Activated naive CD4-positive, alpha-beta T cell treated with anti-CD3 and anti-CD28 coated beads, Interleukin-2, amount 10 ng/mL, durations not matched to agents 7 days and 5 days (primary cell): ENCODE results near the gene SEPTIN8.
"Not testable (repeated sequence)": the region's sequence is repeated elsewhere in the genome, so short reads cannot be mapped to it uniquely, and the experiment has no call there.

Source experiments
- CTCF ChIA-PET: fragments of 350-600 bp; sonication (Branson Sonifier 250); formaldehyde crosslinking; loops from one replicate; lab custom pipeline; 2021; ENCODE audit warnings: antibody characterized with exemption; lab: Charles Lee
- DNase-seq: peaks from one replicate; pipeline ENCODE4 v3.0.0-alpha.2; 2020
- H3K27ac Mint-ChIP-seq: one replicate; pipeline ENCODE4 v1.8.0; 2021; ENCODE audit warnings: mild to moderate bottlenecking, moderate library complexity, mixed read lengths
- H3K27me3 Mint-ChIP-seq: one replicate; pipeline ENCODE4 v1.8.0; 2021; ENCODE audit warnings: mild to moderate bottlenecking, mixed read lengths
- H3K36me3 Mint-ChIP-seq: one replicate; pipeline ENCODE4 v1.8.0; 2021; ENCODE audit warnings: mixed read lengths
- H3K4me1 Mint-ChIP-seq: one replicate; pipeline ENCODE4 v1.8.0; 2021; ENCODE audit warnings: mixed read lengths
- H3K4me3 Mint-ChIP-seq: one replicate; pipeline ENCODE4 v1.8.0; 2021; ENCODE audit warnings: mild to moderate bottlenecking, moderate library complexity, mixed read lengths
- H3K9me3 Mint-ChIP-seq: one replicate; pipeline ENCODE4 v1.8.0; 2021; ENCODE audit warnings: mixed read lengths

The SEPTIN8 gene

GRCh38 chr5:132806804-132807162 is 29.7 kb upstream of the SEPTIN8 start:
- H3K9me3 Mint-ChIP-seq, H3K4me1 Mint-ChIP-seq, H3K36me3 Mint-ChIP-seq, H3K4me3 Mint-ChIP-seq, H3K27ac Mint-ChIP-seq, DNase-seq: not testable (repeated sequence)
- H3K27me3 Mint-ChIP-seq = peaks cover 76% of the 10 kb centered on the region
- CTCF ChIA-PET = interaction anchor here (0.9 to 1.5 kb wide), 4 partner anchors 11 to 306 kb away, joined by 3 to 9 read pairs (median 4); no protein-coding TSS in a partner anchor

GRCh38 chr5:132805872-132806271 is 28.8 kb upstream of the SEPTIN8 start:
- H3K9me3 Mint-ChIP-seq, H3K27ac Mint-ChIP-seq, CTCF ChIA-PET, H3K36me3 Mint-ChIP-seq, H3K4me3 Mint-ChIP-seq, DNase-seq, H3K4me1 Mint-ChIP-seq: not testable (repeated sequence)
- peaks cover 73% of the 10 kb centered on the region for H3K27me3 Mint-ChIP-seq

- H3K4me3 Mint-ChIP-seq, H3K27ac Mint-ChIP-seq, H3K4me1 Mint-ChIP-seq, H3K36me3 Mint-ChIP-seq, CTCF ChIA-PET, H3K9me3 Mint-ChIP-seq, DNase-seq: not testable (repeated sequence)
- peaks cover 68% of the 10 kb centered on the region for H3K27me3 Mint-ChIP-seq
Observed at GRCh38 chr5:132804219-132804618, 27.2 kb upstream of the SEPTIN8 start.

GRCh38 chr5:132802685-132803066 is 25.6 kb upstream of the SEPTIN8 start:
- H3K4me3 Mint-ChIP-seq, H3K36me3 Mint-ChIP-seq, H3K9me3 Mint-ChIP-seq, DNase-seq, H3K27ac Mint-ChIP-seq, H3K4me1 Mint-ChIP-seq: not testable (repeated sequence)
- CTCF ChIA-PET = interaction anchor here (1.9 to 2.2 kb wide), 2 partner anchors 11 to 16 kb away, joined by 5 to 10 read pairs; no protein-coding TSS in a partner anchor
- peaks cover 75% of the 10 kb centered on the region for H3K27me3 Mint-ChIP-seq

- Mint-ChIP-seq H3K27ac (no peak overlapping the region), H3K36me3 (no peaks in the 10 kb centered on the region), H3K4me1 (no peaks in the 10 kb centered on the region), H3K27me3 (peaks cover 75% of the 10 kb centered on the region), H3K4me3 (no peak overlapping the region), H3K9me3 (no peaks in the 10 kb centered on the region)
- CTCF ChIA-PET = interaction anchor here (0.8 to 2.2 kb wide), 9 partner anchors 9 to 416 kb away, joined by 3 to 10 read pairs (median 4); partner anchors contain the start of gene KIF3A
- no peak for DNase-seq
Observed at GRCh38 chr5:132802044-132802684, 25.1 kb upstream of the SEPTIN8 start.

- H3K27ac Mint-ChIP-seq = no peak overlapping the region
- DNase-seq = no peak
- no peaks in the 10 kb centered on the region for H3K9me3 Mint-ChIP-seq
- no peaks in the 10 kb centered on the region for H3K36me3 Mint-ChIP-seq
- H3K4me3 Mint-ChIP-seq = no peak overlapping the region
- peaks cover 77% of the 10 kb centered on the region for H3K27me3 Mint-ChIP-seq
- CTCF ChIA-PET = interaction anchor here (1.6 to 2.4 kb wide), 3 partner anchors 9 to 297 kb away, joined by 4 to 10 read pairs (median 8); no protein-coding TSS in a partner anchor
- H3K4me1 Mint-ChIP-seq = no peaks in the 10 kb centered on the region
Observed at GRCh38 chr5:132800545-132800944, 23.5 kb upstream of the SEPTIN8 start.

GRCh38 chr5:132799392-132799791 is 22.4 kb upstream of the SEPTIN8 start:
- DNase-seq = no peak
- H3K36me3 Mint-ChIP-seq = no peaks in the 10 kb centered on the region
- H3K4me1 Mint-ChIP-seq = no peaks in the 10 kb centered on the region
- H3K4me3 Mint-ChIP-seq = no peak overlapping the region
- H3K27me3 Mint-ChIP-seq = peaks cover 74% of the 10 kb centered on the region
- CTCF ChIA-PET = interaction anchor here (0.7 to 2.4 kb wide), 3 partner anchors 21 to 277 kb away, joined by 3 to 8 read pairs (median 4); no protein-coding TSS in a partner anchor
- no peaks in the 10 kb centered on the region for H3K9me3 Mint-ChIP-seq
- H3K27ac Mint-ChIP-seq = no peak overlapping the region

GRCh38 chr5:132797651-132798050 is 20.6 kb upstream of the SEPTIN8 start:
- Mint-ChIP-seq H3K27me3 (peaks cover 76% of the 10 kb centered on the region), H3K9me3 (no peaks in the 10 kb centered on the region), H3K4me3 (no peak overlapping the region), H3K36me3 (no peaks in the 10 kb centered on the region), H3K4me1 (no peaks in the 10 kb centered on the region), H3K27ac (no peak overlapping the region)
- DNase-seq = no peak
- CTCF ChIA-PET = interaction anchor here (1.0 to 1.3 kb wide), 2 partner anchors 23 to 271 kb away, joined by 3 to 4 read pairs; no protein-coding TSS in a partner anchor

GRCh38 chr5:132791026-132791425 is 14.0 kb upstream of the SEPTIN8 start:
- Mint-ChIP-seq H3K36me3 (no peaks in the 10 kb centered on the region), H3K4me3 (no peak overlapping the region), H3K27me3 (peaks cover 67% of the 10 kb centered on the region), H3K9me3 (no peaks in the 10 kb centered on the region), H3K4me1 (no peaks in the 10 kb centered on the region), H3K27ac (no peak overlapping the region)
- no peak for DNase-seq
- CTCF ChIA-PET = interaction anchor here (1.8 to 2.1 kb wide), 2 partner anchors 11 to 29 kb away, joined by 5 to 10 read pairs; no protein-coding TSS in a partner anchor

- Mint-ChIP-seq H3K36me3 (no peaks in the 10 kb centered on the region), H3K27me3 (peaks cover 68% of the 10 kb centered on the region), H3K4me3 (no peak overlapping the region), H3K9me3 (no peaks in the 10 kb centered on the region), H3K4me1 (no peaks in the 10 kb centered on the region), H3K27ac (no peak overlapping the region)
- DNase-seq = no peak
- CTCF ChIA-PET = interaction anchor here (1.8 to 2.1 kb wide), 2 partner anchors 11 to 30 kb away, joined by 5 to 10 read pairs; no protein-coding TSS in a partner anchor
Observed at GRCh38 chr5:132790201-132790865, 13.3 kb upstream of the SEPTIN8 start.

- H3K4me1 Mint-ChIP-seq = no peaks in the 10 kb centered on the region
- CTCF ChIA-PET = no interaction called here
- peaks cover 73% of the 10 kb centered on the region for H3K27me3 Mint-ChIP-seq
- H3K9me3 Mint-ChIP-seq = no peaks in the 10 kb centered on the region
- DNase-seq = no peak
- H3K36me3 Mint-ChIP-seq = no peaks in the 10 kb centered on the region
- H3K4me3 Mint-ChIP-seq = no peak overlapping the region
- no peak overlapping the region for H3K27ac Mint-ChIP-seq
Observed at GRCh38 chr5:132788990-132789886, 12.2 kb upstream of the SEPTIN8 start.

- Mint-ChIP-seq H3K4me1 (no peaks in the 10 kb centered on the region), H3K4me3 (no peak overlapping the region), H3K36me3 (no peaks in the 10 kb centered on the region), H3K27me3 (peaks cover 73% of the 10 kb centered on the region), H3K27ac (no peak overlapping the region), H3K9me3 (no peaks in the 10 kb centered on the region)
- CTCF ChIA-PET = interaction anchor here (1.2 to 1.4 kb wide), 2 partner anchors 31 to 41 kb away, joined by 3 read pairs; no protein-coding TSS in a partner anchor
- DNase-seq = no peak
Observed at GRCh38 chr5:132788508-132788907, 11.5 kb upstream of the SEPTIN8 start.

GRCh38 chr5:132787076-132787475 is 10.0 kb upstream of the SEPTIN8 start:
- H3K4me1 Mint-ChIP-seq = no peaks in the 10 kb centered on the region
- H3K9me3 Mint-ChIP-seq = no peaks in the 10 kb centered on the region
- CTCF ChIA-PET = interaction anchor here (1.2 to 1.4 kb wide), 2 partner anchors 33 to 43 kb away, joined by 3 read pairs; no protein-coding TSS in a partner anchor
- no peak overlapping the region for H3K27ac Mint-ChIP-seq
- no peak for DNase-seq
- no peaks in the 10 kb centered on the region for H3K36me3 Mint-ChIP-seq
- H3K4me3 Mint-ChIP-seq = no peak overlapping the region
- peaks cover 71% of the 10 kb centered on the region for H3K27me3 Mint-ChIP-seq

- no peaks in the 10 kb centered on the region for H3K9me3 Mint-ChIP-seq
- H3K4me1 Mint-ChIP-seq = peaks cover 8% of the 10 kb centered on the region
- CTCF ChIA-PET = no interaction called here
Observed at GRCh38 chr5:132785864-132786263, 8.8 kb upstream of the SEPTIN8 start.

More at GRCh38 chr5:132785864-132786263, 8.8 kb upstream of the SEPTIN8 start:
- H3K4me3 Mint-ChIP-seq = no peak overlapping the region
- H3K27ac Mint-ChIP-seq = no peak overlapping the region
- no peak for DNase-seq
- H3K27me3 Mint-ChIP-seq = peaks cover 72% of the 10 kb centered on the region
- H3K36me3 Mint-ChIP-seq = no peaks in the 10 kb centered on the region
